ELF-1 (cell line): Measurements from ENCODE around the gene PAX4.
A peak's percentile ranks its signal among the peaks of the same experiment; 100 is the strongest.

Source experiments
- DNase-seq: peaks from one replicate; pipeline ENCODE4 v3.0.0-alpha.2; 2016; ENCODE audit warnings: low read depth, low spot score

Gene PAX4

GRCh38 chr7:127618042-127618441 is at the start of gene PAX4:
Gene PAX4, minus strand, starts transcription at chr7:127618142. Its CDS starts 2,214 bp downstream, at chr7:127615928.
- no peak for DNase-seq

GRCh38 chr7:127667017-127667670 is 49.2 kb upstream of the PAX4 start:
- DNase-seq, result no peak

- no peak for DNase-seq
These were observed 48.7 kb upstream of the PAX4 start for GRCh38 chr7:127666602-127667001.

- no peak for DNase-seq
These were observed 48.0 kb upstream of the PAX4 start for GRCh38 chr7:127665922-127666321.

GRCh38 chr7:127658970-127659630 is 41.2 kb upstream of the PAX4 start:
- no peak for DNase-seq

- DNase-seq, result no peak
These were observed 39.6 kb upstream of the PAX4 start for GRCh38 chr7:127657500-127657899.

- DNase-seq, result no peak
These were observed 37.8 kb upstream of the PAX4 start for GRCh38 chr7:127655720-127656119.

GRCh38 chr7:127654404-127655394 is 36.8 kb upstream of the PAX4 start:
- DNase-seq, result no peak

GRCh38 chr7:127653396-127653795 is 35.5 kb upstream of the PAX4 start:
- no peak for DNase-seq

- DNase-seq, result no peak
These were observed 34.6 kb upstream of the PAX4 start for GRCh38 chr7:127652333-127653248.

GRCh38 chr7:127651556-127652332 is 33.8 kb upstream of the PAX4 start, which contains the start of gene SND1:
Gene SND1, plus strand, starts transcription at chr7:127652194. Its CDS starts 180 bp downstream, at chr7:127652374.
- peak; percentile 100 for DNase-seq

GRCh38 chr7:127650847-127651555 is 33.1 kb upstream of the PAX4 start:
- DNase-seq, result peak; percentile 83

GRCh38 chr7:127648986-127649385 is 31.0 kb upstream of the PAX4 start:
- DNase-seq, result no peak

- no peak for DNase-seq
These were observed 29.7 kb upstream of the PAX4 start for GRCh38 chr7:127647636-127648035.

GRCh38 chr7:127644484-127644883 is 26.5 kb upstream of the PAX4 start:
- no peak for DNase-seq

- DNase-seq, result no peak
These were observed 20.3 kb upstream of the PAX4 start for GRCh38 chr7:127638197-127638596.

GRCh38 chr7:127635659-127636285 is 17.8 kb upstream of the PAX4 start:
- peak; percentile 61 for DNase-seq

- DNase-seq, result peak; percentile 73
These were observed 14.5 kb upstream of the PAX4 start for GRCh38 chr7:127632276-127632910.
